PC-9 (cell line): Measurements from ENCODE around the gene ATP6V1E1. TPM values are rescaled to one million over a fixed set of nuclear protein-coding genes. Genes with fewer than 3 reads are reported as not detected.

Experiments used
- BruUV-seq: library from RNA; stranded (reverse); fragments of 400-500 nt; replicated peaks from 2 replicates; lab custom pipeline; 2021; lab: Mats Ljungman, UMichigan
- CTCF ChIA-PET: fragments of 300-600 bp; sonication (Branson Sonifier 250); formaldehyde crosslinking; loops from one replicate; lab custom pipeline; 2022; ENCODE audit warnings: antibody characterized with exemption; lab: Charles Lee
- POLR2A ChIA-PET: fragments of 300-600 bp; sonication (Branson Sonifier 250); formaldehyde crosslinking; loops from one replicate; lab custom pipeline; 2022; ENCODE audit warnings: antibody characterized with exemption; ENCODE audit not compliant: unreplicated experiment; lab: Charles Lee
- DNase-seq, 2 experiments: peaks; one replicate each; pipeline versions ENCODE4 v3.0.0 to v3.0.0-alpha.2; 2015 to 2022; ENCODE audit warnings: mixed read lengths in 1 of 2
- H2AFZ ChIP-seq: fragments of 200-600 bp; sonication (generic); 2 replicates; pipeline ENCODE4 v1.8.1; 2017; ENCODE audit warnings: antibody characterized with exemption
- H3F3A ChIP-seq: fragments of 200-600 bp; sonication (generic); 2 replicates; pipeline ENCODE4 v1.8.1; 2017; ENCODE audit warnings: antibody characterized with exemption, mild to moderate bottlenecking, low read depth; ENCODE audit not compliant: insufficient read depth
- H3K27ac ChIP-seq: fragments of 200-600 bp; sonication (generic); 2 replicates; pipeline ENCODE4 v1.6.1; 2016; ENCODE audit warnings: mixed run types
- H3K27me3 ChIP-seq: fragments of 200-600 bp; sonication (generic); 2 replicates; pipeline ENCODE4 v1.6.1; 2016; ENCODE audit warnings: low read depth, mixed run types; ENCODE audit not compliant: insufficient read depth
- H3K36me3 ChIP-seq: fragments of 200-600 bp; sonication (generic); 2 replicates; pipeline ENCODE4 v1.6.1; 2016; ENCODE audit warnings: low read depth, mixed run types
- H3K4me1 ChIP-seq: fragments of 200-600 bp; sonication (generic); replicated peaks from 2 replicates; pipeline ENCODE4 v1.6.1; 2016; ENCODE audit warnings: mixed run types; ENCODE audit not compliant: insufficient read depth
- H3K4me2 ChIP-seq: fragments of 200-600 bp; sonication (generic); 2 replicates; pipeline ENCODE4 v1.6.1; 2017; ENCODE audit warnings: mixed run types
- H3K4me3 ChIP-seq: fragments of 200-600 bp; sonication (generic); 2 replicates; pipeline ENCODE4 v1.6.1; 2016; ENCODE audit warnings: mixed run types
- H3K79me2 ChIP-seq: fragments of 200-600 bp; sonication (generic); 2 replicates; pipeline ENCODE4 v1.6.1; 2017; ENCODE audit warnings: low read depth, mixed run types
- H3K9me2 ChIP-seq: fragments of 200-600 bp; sonication (generic); 2 replicates; pipeline ENCODE4 v1.8.1; 2017; ENCODE audit warnings: mild to moderate bottlenecking; ENCODE audit not compliant: insufficient read depth
- H3K9me3 ChIP-seq: fragments of 200-600 bp; sonication (generic); 2 replicates; pipeline ENCODE4 v1.8.1; 2016; ENCODE audit warnings: low read depth; ENCODE audit not compliant: insufficient read depth
- H4K20me1 ChIP-seq: fragments of 200-600 bp; sonication (generic); 2 replicates; pipeline ENCODE4 v1.8.1; 2017; ENCODE audit not compliant: insufficient read depth
- CTCF ChIP-seq: fragments of 200-600 bp; sonication (generic); conservative IDR thresholded peaks from 2 replicates; pipeline ENCODE4 v1.6.1; 2017; ENCODE audit warnings: mixed run types, antibody characterized with exemption, mild to moderate bottlenecking, moderate library complexity
- EZH2 ChIP-seq: fragments of 200-600 bp; sonication (generic); IDR thresholded peaks from 2 replicates; pipeline ENCODE4 v1.8.0; 2017; ENCODE audit warnings: antibody characterized with exemption, low read depth
- intact Hi-C: fragments of 100-400 bp; cut with micrococcal nuclease; formaldehyde crosslinking; loops from one replicate; pipeline ENCODE4 v1.10.0; 2022; ENCODE audit not compliant: unreplicated experiment
- total RNA-seq: library from RNA; stranded (reverse); gene quantifications from 2 replicates; pipeline ENCODE4 v1.2.3, GENCODE V29; 2021

ATP6V1E1 gene
- total RNA-seq, 1 experiment from 2014 or later: 58.0 TPM

DNA sequence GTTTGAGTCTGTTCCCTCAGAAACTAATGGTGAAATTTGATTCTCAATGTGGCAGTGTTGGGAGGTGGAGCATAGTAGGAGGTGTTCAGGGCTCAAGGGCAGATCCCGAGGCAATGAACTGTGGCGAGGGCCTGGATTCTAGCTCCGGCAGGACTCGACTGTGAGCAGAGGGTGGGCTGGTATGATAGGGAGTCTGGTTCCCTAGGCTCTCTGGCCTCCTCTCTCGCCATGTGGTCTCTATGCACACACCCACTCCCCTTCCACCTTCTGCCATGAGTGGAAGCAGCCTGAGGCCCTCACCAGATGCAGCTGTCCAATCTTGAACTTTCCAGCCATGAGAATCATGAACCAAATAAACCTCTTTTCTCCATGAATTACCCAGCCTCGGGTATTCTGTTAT lies 32.3 kb downstream of the ATP6V1E1 start:
- Histone ChIP-seq H3K4me3 (no peak overlapping the region), H3K9me2 (no peaks in the 10 kb centered on the region), H3F3A (no peaks in the 10 kb centered on the region), H3K4me1 (no peaks in the 10 kb centered on the region), H3K4me2 (no peak overlapping the region), H3K9me3 (no peaks in the 10 kb centered on the region), H3K27me3 (no peaks in the 10 kb centered on the region), H3K27ac (no peak overlapping the region), H4K20me1 (no peaks in the 10 kb centered on the region), H2AFZ (no peak overlapping the region), H3K36me3 (no peaks in the 10 kb centered on the region), H3K79me2 (no peaks in the 10 kb centered on the region)
- intact Hi-C loops: no loop called here
- TF ChIP-seq CTCF: no peak
- TF ChIP-seq EZH2: no peak
- BruUV-seq: no TSS peak
- CTCF ChIA-PET: no interaction called here
- no peak for DNase-seq
- POLR2A ChIA-PET: no interaction called here

GRCh38 chr22:17592201-17592600 lies 36.3 kb downstream of the ATP6V1E1 start:
- TF ChIP-seq EZH2 (no peak), CTCF (no peak)
- Histone ChIP-seq H2AFZ (no peak overlapping the region), H3K9me3 (no peaks in the 10 kb centered on the region), H3K27ac (no peak overlapping the region), H3K4me1 (no peaks in the 10 kb centered on the region), H3K27me3 (no peaks in the 10 kb centered on the region), H4K20me1 (no peaks in the 10 kb centered on the region), H3F3A (no peaks in the 10 kb centered on the region), H3K9me2 (no peaks in the 10 kb centered on the region), H3K4me2 (no peak overlapping the region), H3K36me3 (no peaks in the 10 kb centered on the region), H3K4me3 (no peak overlapping the region), H3K79me2 (no peaks in the 10 kb centered on the region)
- no peak for DNase-seq
- intact Hi-C loops: no loop called here
- POLR2A ChIA-PET: interaction anchor here (0.6 to 0.7 kb wide), 2 partner anchors 21 to 166 kb away, joined by 3 to 23 read pairs; no protein-coding TSS in a partner anchor
- CTCF ChIA-PET: no interaction called here
- no TSS peak for BruUV-seq

GRCh38 chr22:17590586-17590985 lies 38.0 kb downstream of the ATP6V1E1 start:
- H3K27me3 ChIP-seq: no peaks in the 10 kb centered on the region
- no peak for TF ChIP-seq EZH2
- TF ChIP-seq CTCF: no peak
- H3K4me3 ChIP-seq: no peak overlapping the region
- no peak overlapping the region for H3K4me2 ChIP-seq
- H3K27ac ChIP-seq: no peak overlapping the region
- ChIA-PET CTCF (no interaction called here), POLR2A (no interaction called here)
- H4K20me1 ChIP-seq: no peaks in the 10 kb centered on the region
- intact Hi-C loops: no loop called here
- no peaks in the 10 kb centered on the region for H3K36me3 ChIP-seq
- no peaks in the 10 kb centered on the region for H3K4me1 ChIP-seq
- DNase-seq: no peak
- no peaks in the 10 kb centered on the region for H3K79me2 ChIP-seq
- H3K9me2 ChIP-seq: no peaks in the 10 kb centered on the region
- no peaks in the 10 kb centered on the region for H3K9me3 ChIP-seq
- H2AFZ ChIP-seq: no peak overlapping the region
- no peaks in the 10 kb centered on the region for H3F3A ChIP-seq
- BruUV-seq: no TSS peak
